NB4 (cell line): ENCODE measurements around the gene ASPHD2.

Experiments used
- CTCF ChIP-seq: IDR thresholded peaks from one replicate; pipeline ENCODE4 v1.5.1; 2012; ENCODE audit warnings: low read depth, low read length
- POLR2A ChIP-seq: IDR thresholded peaks from 2 replicates; pipeline ENCODE4 v1.6.1; 2011; ENCODE audit warnings: mild to moderate bottlenecking; ENCODE audit not compliant: insufficient read length; ENCODE audit errors: extremely low read depth
- TF ChIP-seq, protein P1 (sequence below): IDR thresholded peaks from 2 replicates; pipeline ENCODE4 v1.6.1; 2011; ENCODE audit warnings: low read depth, low read length

- TF ChIP-seq CTCF (no peak), POLR2A (no peak)
- TF ChIP-seq, protein P1, sequence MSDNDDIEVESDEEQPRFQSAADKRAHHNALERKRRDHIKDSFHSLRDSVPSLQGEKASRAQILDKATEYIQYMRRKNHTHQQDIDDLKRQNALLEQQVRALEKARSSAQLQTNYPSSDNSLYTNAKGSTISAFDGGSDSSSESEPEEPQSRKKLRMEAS: no peak
These were observed 19.3 kb downstream of the ASPHD2 start for GRCh38 chr22:26448334-26448733.
